Measurements from ENCODE around the gene DNAH3.
"Not testable (repeated sequence)": the region's sequence is repeated elsewhere in the genome, so short reads cannot be mapped to it uniquely, and the experiment has no call there.

Gene DNAH3

GRCh38 chr16:21128991-21129390 is 21.7 kb downstream of the DNAH3 start:
- DNase-seq (ENCODE audit: low spot score): no peak

DNA sequence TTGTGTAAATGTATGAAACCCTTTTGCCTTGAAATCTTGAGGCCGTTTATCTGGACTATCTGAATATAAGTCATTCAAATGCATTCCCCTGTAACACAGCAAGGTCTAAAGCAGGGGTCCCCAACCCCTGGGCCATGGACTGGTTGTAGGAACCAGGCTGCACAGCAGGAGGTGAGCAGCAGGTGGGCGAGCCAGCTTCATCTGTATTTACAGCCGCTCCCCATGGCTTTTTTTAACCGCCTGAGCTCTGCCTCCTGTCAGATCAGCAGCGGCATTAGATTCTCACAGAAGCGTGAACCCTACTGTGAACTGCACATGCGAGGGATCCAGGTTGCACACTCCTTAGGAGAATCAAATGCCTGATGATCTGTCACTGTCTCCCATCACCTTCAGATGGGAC is 24.1 kb downstream of the DNAH3 start:
- DNase-seq (ENCODE audit: low spot score): no peak

DNA sequence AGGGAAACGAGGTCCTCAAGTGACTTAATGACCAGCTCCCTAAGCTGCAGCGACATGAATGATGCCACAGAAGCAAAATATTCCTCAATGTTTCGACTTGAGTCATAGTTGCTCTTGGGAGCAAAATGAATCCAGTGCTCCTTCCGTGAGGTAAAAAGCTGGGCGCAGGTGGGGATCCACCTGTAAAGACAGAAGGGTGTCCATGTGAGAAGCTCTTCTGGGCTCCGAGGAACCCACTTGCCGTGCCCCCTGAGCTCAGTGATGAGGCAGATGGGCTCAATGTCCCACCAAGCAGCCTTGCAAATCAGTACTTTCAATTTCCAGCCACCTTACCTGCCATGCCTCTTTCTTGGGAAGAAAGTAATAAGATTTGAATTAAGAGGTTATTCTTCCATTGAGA is 25.5 kb downstream of the DNAH3 start:
- no peak for DNase-seq (ENCODE audit: low spot score)

DNA sequence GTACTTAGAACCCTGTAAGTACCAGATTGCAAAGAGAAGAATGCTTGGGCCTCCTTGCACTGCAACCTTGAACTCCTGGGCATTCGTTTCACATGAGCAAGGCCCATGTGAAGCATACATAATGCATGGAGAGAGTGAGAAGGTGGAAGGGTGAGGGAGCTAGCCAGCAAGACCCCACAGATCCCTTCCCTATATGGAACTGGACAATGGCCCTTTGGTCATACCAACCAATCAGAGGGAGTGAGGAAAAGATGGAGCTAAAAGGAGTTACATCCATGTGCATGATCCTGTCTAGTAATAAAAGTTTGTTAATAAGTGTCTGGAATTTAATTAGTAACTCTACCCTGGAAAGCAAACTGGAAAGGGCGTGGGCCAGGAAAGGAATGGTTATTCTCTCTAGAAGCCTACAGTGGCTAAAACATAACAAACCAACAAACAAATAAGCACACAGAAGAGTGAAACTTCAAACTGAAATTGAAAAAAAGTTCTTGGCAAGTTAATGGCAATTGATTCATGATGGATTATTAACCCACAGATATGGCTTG is 29.6 kb downstream of the DNAH3 start:
- no peak for DNase-seq (ENCODE audit: low spot score)

DNA sequence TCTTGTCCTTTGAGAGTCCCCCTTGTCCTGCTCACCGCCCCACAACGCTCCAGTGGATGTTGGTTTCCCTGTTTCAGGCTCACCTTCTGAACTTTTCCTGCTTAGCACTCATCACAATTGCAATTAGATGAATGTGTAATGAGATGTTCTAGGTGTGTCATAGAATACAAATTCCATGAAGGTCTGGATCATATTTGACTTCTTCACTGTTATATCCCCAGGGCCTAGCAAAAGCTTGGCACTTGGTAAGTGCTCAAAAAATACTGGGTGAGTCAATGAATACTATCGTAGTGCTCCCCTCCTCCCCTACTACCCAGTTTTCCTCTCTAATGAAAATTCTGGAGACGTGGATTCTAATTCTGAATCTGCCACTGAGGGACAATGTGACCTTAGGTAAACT is 33.1 kb downstream of the DNAH3 start:
- no peak for DNase-seq (ENCODE audit: low spot score)

DNA sequence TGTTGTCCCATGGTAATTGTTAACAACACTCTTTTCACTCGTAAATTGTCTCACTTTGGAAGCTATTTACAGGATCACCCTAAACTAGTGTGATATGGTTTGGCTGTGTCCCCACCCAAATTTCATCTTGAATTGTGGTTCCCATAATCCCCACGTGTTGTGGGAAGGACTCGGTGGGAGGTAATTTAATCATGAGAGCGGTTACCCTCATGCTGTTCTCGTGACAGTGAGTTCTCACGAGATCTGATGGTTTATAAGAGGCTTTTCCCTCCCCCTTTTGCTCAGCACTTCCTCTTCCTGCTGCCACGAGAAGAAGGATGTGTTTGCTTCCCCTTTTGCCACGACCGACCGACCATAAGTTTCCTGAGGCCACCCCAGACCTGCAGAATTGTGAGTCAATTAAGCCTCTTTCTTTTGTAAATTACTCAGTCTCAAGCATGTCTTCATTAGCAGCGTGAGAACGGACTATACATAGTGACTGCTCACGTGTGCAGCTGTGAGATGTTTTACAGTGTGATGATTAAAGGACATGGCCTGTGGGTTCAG is 34.4 kb downstream of the DNAH3 start:
- no peak for DNase-seq (ENCODE audit: low spot score)

GRCh38 chr16:21115551-21115950 is 35.1 kb downstream of the DNAH3 start:
- DNase-seq (ENCODE audit: low spot score): not testable (repeated sequence)

GRCh38 chr16:21103941-21104860 is 46.4 kb downstream of the DNAH3 start:
- no peak for DNase-seq (ENCODE audit: low spot score)

GRCh38 chr16:21101631-21102420 is 48.8 kb downstream of the DNAH3 start:
- DNase-seq (ENCODE audit: low spot score): no peak

DNA sequence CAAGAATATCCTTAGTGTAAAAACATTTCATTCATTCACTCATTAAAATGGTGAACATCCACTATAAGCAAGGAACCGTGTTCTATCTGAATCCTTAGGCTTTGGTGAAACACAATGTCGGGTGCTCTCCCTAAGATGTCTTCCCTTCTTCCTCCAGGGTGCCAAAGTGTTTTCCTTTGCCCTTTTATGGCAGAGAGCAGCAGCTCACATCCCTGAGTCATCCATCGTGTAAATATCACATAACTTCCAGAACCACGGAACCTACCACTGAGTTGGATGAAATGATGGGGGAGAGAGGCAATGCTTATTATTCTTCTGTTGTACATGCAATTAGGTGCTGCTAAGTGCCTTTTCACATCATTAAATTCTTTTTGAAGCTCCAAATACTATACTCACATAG is 50.2 kb downstream of the DNAH3 start:
- no peak for DNase-seq (ENCODE audit: low spot score)

- DNase-seq (ENCODE audit: low spot score): no peak
Measured at GRCh38 chr16:21097151-21097550, 53.5 kb downstream of the DNAH3 start.

GRCh38 chr16:21094719-21095118 is 55.9 kb downstream of the DNAH3 start:
- not testable (repeated sequence) for DNase-seq (ENCODE audit: low spot score)

DNA sequence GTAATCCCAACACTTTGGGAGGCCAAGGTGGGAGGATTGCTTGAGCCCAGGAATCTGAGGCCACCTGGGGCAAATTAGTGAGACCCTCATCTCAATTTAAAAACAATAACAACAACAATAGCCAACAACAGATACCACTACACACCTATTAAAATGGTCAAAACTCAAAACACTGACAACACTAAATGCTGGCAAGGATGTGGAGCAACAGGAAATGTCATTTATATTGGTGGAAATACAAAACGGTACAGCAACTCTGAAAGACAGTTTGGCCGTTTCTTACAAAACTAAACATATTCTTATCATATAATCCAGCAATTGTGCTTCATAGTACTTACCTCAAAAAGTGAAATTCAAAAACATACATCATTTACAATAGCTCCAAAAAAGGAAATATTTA is 57.7 kb downstream of the DNAH3 start:
- DNase-seq (ENCODE audit: low spot score): no peak

DNA sequence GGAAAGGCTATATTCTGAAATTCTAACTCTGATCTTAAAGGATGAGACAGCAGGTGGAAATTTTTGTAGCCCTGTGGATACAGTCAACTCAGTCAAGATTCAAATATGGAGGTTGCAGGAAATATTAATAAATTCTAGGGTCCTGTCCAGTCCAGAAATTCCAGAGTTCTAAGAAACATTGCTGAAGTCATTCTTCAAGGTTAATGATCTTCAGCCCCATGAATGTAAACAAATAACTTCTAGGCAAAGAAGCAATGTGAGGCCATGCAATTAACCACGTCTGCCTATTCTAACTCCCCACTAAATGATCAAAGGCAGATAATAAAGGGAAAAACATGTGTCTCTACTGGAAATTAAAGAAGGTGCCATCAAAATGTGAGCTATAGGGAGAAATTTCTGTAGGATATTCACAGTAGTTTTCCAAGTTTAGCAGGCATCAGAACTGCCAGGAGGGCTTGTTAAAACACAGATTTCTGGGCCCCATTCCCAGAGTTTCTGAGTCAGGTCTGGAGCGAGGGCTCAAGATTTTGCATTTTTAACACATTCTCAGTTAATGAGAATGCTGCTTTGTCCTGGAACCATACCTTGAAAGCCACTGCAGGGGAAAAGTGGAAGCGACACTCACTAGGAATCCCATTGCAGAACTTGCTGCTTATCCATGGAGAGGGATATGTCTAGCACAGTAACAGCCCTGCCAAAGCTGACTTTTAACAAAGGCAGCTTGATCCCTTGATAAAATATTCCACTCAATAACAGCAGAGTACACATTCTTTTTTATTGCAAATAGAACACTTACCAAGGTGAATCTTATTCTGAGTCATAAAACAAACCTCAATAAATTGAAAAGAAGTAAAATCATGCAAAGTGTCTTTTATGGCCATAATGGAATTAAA is 61.8 kb downstream of the DNAH3 start:
- no peak for DNase-seq (ENCODE audit: low spot score)

GRCh38 chr16:21088143-21088542 is 62.5 kb downstream of the DNAH3 start:
- DNase-seq (ENCODE audit: low spot score): no peak

- DNase-seq (ENCODE audit: low spot score): no peak
Measured at GRCh38 chr16:21084631-21085225, 65.9 kb downstream of the DNAH3 start.

DNA sequence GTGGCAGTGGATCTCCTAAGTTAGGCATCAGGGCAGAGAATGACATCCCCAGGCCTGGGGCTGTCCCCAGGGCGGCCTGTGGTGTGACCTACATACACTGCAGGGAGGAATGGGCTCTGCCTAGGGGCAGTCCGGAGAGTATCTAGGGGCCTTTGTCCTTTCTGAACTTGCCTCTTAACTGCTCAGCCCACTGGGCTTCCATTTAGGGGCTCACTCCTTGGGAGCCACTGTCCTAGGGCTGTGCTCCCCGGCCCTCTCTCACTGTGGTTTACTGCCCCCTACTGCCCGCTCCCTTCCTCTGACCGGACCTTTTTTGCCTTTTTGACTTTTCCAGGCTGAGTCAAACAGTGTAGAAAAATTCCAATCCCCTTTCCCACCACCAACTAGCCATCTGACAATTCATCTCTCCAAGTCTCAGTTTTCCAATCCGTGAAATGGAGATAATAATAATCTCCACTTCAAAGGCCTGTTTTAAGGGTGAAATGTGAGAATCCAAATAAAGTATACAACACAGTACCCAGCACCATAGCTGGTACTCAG is 66.8 kb downstream of the DNAH3 start:
- peak; percentile 14 for DNase-seq (ENCODE audit: low spot score)

- DNase-seq (ENCODE audit: low spot score): no peak
Measured at GRCh38 chr16:21081329-21081728, 69.3 kb downstream of the DNAH3 start.

- DNase-seq (ENCODE audit: low spot score): no peak
Measured at GRCh38 chr16:21078563-21078962, 72.1 kb downstream of the DNAH3 start.

DNA sequence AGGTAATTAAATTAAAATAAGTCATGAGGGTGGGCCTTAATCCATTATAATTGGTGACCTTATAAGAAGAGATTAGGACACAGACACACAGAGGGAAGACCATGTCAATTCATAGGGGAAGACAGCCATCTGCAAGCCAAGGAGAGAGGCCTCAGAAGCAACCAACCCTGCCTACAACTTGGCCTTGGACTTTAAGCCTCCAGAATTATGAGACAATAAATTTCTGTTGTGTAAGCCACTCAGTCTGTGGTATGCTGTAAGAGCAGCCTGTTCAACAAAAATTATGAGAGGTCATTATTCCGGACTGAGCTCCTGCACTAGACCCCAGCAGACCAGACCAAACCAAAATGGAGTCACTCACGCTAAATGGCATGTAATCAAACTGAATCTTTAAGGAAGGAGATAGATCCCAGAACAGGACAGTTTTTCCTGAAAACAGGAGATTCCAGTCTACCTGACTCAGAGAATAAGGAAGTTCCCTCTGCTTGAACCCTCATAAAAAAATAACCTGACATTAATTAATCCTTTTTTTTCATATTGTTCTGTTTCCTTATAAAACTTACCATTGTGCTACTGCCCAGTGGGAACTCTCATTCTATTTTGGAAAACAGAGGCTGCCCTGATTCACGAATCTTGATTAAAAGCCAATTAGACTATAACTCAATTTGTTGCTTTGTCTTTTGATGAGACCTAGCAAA is 74.3 kb downstream of the DNAH3 start:
- DNase-seq (ENCODE audit: low spot score): no peak

Measured in germinal center (tissue), 1 donor.